Calu3 (cell line): ENCODE data around the gene TRIM9. TPM values are rescaled to one million over a fixed set of nuclear protein-coding genes. Genes with fewer than 3 reads are reported as not detected.

ENCODE experiments used
- BruUV-seq: library from RNA; stranded (reverse); fragments of 400-500 nt; replicated peaks from 2 replicates; lab custom pipeline; 2021; lab: Mats Ljungman, UMichigan
- CTCF ChIA-PET: fragments of 300-600 bp; sonication (Branson Sonifier 250); formaldehyde crosslinking; loops from one replicate; lab custom pipeline; 2022; ENCODE audit warnings: antibody characterized with exemption; lab: Charles Lee
- DNase-seq: peaks from one replicate; pipeline ENCODE4 v3.0.0; 2022
- H3K27ac Mint-ChIP-seq: one replicate; pipeline ENCODE4 v1.8.0; 2022; ENCODE audit warnings: mixed read lengths; ENCODE audit not compliant: unreplicated experiment
- H3K27me3 Mint-ChIP-seq: one replicate; pipeline ENCODE4 v1.8.0; 2022; ENCODE audit warnings: mixed read lengths; ENCODE audit not compliant: unreplicated experiment
- H3K36me3 Mint-ChIP-seq: one replicate; pipeline ENCODE4 v1.8.0; 2022; ENCODE audit warnings: mild to moderate bottlenecking, moderate library complexity, mixed read lengths; ENCODE audit not compliant: insufficient read depth, unreplicated experiment
- H3K4me1 Mint-ChIP-seq: one replicate; pipeline ENCODE4 v1.8.0; 2022; ENCODE audit warnings: mild to moderate bottlenecking, low read depth, mixed read lengths; ENCODE audit not compliant: unreplicated experiment
- H3K4me3 Mint-ChIP-seq: one replicate; pipeline ENCODE4 v1.8.0; 2022; ENCODE audit warnings: mild to moderate bottlenecking, low read depth, moderate library complexity, mixed read lengths; ENCODE audit not compliant: unreplicated experiment
- H3K9me3 Mint-ChIP-seq: one replicate; pipeline ENCODE4 v1.8.0; 2022; ENCODE audit warnings: low read depth, mixed read lengths; ENCODE audit not compliant: unreplicated experiment
- intact Hi-C: fragments of 100-400 bp; cut with micrococcal nuclease; formaldehyde crosslinking; loops from one replicate; pipeline ENCODE4 v1.10.0; 2022; ENCODE audit not compliant: unreplicated experiment
- total RNA-seq: library from RNA; stranded (reverse); gene quantifications from 2 replicates; pipeline ENCODE4 v1.2.3, GENCODE V29; 2022
- TF ChIP-seq, protein P1 (sequence below): fragments of 200-600 bp; IDR thresholded peaks from one replicate; pipeline ENCODE4 v1.8.0; 2022; ENCODE audit warnings: antibody characterized with exemption; ENCODE audit not compliant: unreplicated experiment

TRIM9 gene
- total RNA-seq, 1 experiment from 2014 or later: 1.6 TPM

- TF ChIP-seq, protein P1, sequence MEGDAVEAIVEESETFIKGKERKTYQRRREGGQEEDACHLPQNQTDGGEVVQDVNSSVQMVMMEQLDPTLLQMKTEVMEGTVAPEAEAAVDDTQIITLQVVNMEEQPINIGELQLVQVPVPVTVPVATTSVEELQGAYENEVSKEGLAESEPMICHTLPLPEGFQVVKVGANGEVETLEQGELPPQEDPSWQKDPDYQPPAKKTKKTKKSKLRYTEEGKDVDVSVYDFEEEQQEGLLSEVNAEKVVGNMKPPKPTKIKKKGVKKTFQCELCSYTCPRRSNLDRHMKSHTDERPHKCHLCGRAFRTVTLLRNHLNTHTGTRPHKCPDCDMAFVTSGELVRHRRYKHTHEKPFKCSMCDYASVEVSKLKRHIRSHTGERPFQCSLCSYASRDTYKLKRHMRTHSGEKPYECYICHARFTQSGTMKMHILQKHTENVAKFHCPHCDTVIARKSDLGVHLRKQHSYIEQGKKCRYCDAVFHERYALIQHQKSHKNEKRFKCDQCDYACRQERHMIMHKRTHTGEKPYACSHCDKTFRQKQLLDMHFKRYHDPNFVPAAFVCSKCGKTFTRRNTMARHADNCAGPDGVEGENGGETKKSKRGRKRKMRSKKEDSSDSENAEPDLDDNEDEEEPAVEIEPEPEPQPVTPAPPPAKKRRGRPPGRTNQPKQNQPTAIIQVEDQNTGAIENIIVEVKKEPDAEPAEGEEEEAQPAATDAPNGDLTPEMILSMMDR: no peak
- BruUV-seq: no TSS peak
- H3K36me3 Mint-ChIP-seq: no peaks in the 10 kb centered on the region
- CTCF ChIA-PET: no interaction called here
- no peak overlapping the region for H3K4me3 Mint-ChIP-seq
- no peak overlapping the region for H3K27ac Mint-ChIP-seq
- DNase-seq: no peak
- intact Hi-C loops: no loop called here
- no peaks in the 10 kb centered on the region for H3K4me1 Mint-ChIP-seq
- H3K27me3 Mint-ChIP-seq: no peaks in the 10 kb centered on the region
- peaks cover 2% of the 10 kb centered on the region for H3K9me3 Mint-ChIP-seq
Measured at GRCh38 chr14:51019089-51019488, 75.8 kb downstream of the TRIM9 start.

- no peak for DNase-seq
- BruUV-seq: no TSS peak
- Mint-ChIP-seq H3K36me3 (no peaks in the 10 kb centered on the region), H3K4me3 (no peak overlapping the region), H3K27ac (no peak overlapping the region), H3K4me1 (no peaks in the 10 kb centered on the region), H3K9me3 (peaks cover 2% of the 10 kb centered on the region), H3K27me3 (no peaks in the 10 kb centered on the region)
- TF ChIP-seq, protein P1: no peak
- CTCF ChIA-PET: no interaction called here
- intact Hi-C loops: no loop called here
Measured at GRCh38 chr14:51018521-51018920, 76.4 kb downstream of the TRIM9 start.

GRCh38 chr14:51014625-51015024 lies 80.3 kb downstream of the TRIM9 start:
- Mint-ChIP-seq H3K27ac (no peak overlapping the region), H3K9me3 (no peaks in the 10 kb centered on the region), H3K27me3 (no peaks in the 10 kb centered on the region), H3K4me1 (no peaks in the 10 kb centered on the region), H3K36me3 (no peaks in the 10 kb centered on the region), H3K4me3 (no peak overlapping the region)
- no peak for DNase-seq
- intact Hi-C loops: no loop called here
- CTCF ChIA-PET: no interaction called here
- TF ChIP-seq, protein P1: no peak
- BruUV-seq: no TSS peak

GRCh38 chr14:51014086-51014485 lies 80.8 kb downstream of the TRIM9 start:
- no TSS peak for BruUV-seq
- CTCF ChIA-PET: no interaction called here
- Mint-ChIP-seq H3K9me3 (no peaks in the 10 kb centered on the region), H3K4me1 (no peaks in the 10 kb centered on the region), H3K27ac (no peak overlapping the region), H3K4me3 (no peak overlapping the region), H3K36me3 (no peaks in the 10 kb centered on the region), H3K27me3 (no peaks in the 10 kb centered on the region)
- TF ChIP-seq, protein P1: no peak
- intact Hi-C loops: no loop called here
- DNase-seq: no peak

DNA sequence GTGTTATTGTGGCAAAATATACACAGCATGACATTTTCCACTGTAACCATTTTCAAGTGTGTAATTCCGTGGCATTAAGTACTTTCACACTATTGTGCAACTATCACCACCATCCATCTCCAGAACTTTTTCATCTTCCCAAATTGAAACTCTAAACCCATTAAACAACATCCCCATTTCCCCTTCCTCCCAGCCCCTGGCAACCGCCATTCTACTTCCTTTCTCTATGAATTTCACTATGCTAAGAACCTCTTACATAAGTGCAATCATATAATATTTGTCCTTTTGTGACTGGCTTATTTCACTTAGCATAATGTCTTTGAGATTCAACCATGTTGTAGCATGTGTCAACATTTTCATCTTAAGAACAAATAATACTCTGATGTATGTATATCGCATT lies 82.8 kb downstream of the TRIM9 start:
- DNase-seq: no peak
- H3K9me3 Mint-ChIP-seq: no peaks in the 10 kb centered on the region
- BruUV-seq: no TSS peak
- no peak overlapping the region for H3K4me3 Mint-ChIP-seq
- peaks cover 4% of the 10 kb centered on the region for H3K4me1 Mint-ChIP-seq
- H3K36me3 Mint-ChIP-seq: no peaks in the 10 kb centered on the region
- CTCF ChIA-PET: no interaction called here
- no peaks in the 10 kb centered on the region for H3K27me3 Mint-ChIP-seq
- intact Hi-C loops: no loop called here
- H3K27ac Mint-ChIP-seq: no peak overlapping the region
- TF ChIP-seq, protein P1: no peak
